B cell (primary cell): ENCODE measurements around the gene EN1. TPM values are rescaled to one million over a fixed set of nuclear protein-coding genes. Genes with fewer than 3 reads are reported as not detected.
A peak's percentile ranks its signal among the peaks of the same experiment; 100 is the strongest.

Experiments
- ATAC-seq: fragments of 200-7000 bp; cut with Tn5 transposase; one replicate; pipeline ENCODE4 v1.10.0; 2021; ENCODE audit warnings: low read depth, mild to moderate bottlenecking, moderate number of reproducible peaks, moderate library complexity
- CTCF ChIA-PET: fragments of 350-600 bp; sonication (Branson Sonifier 250); formaldehyde crosslinking; loops from one replicate; lab custom pipeline; 2021; ENCODE audit warnings: antibody characterized with exemption, inconsistent platforms; lab: Charles Lee
- POLR2A ChIA-PET: fragments of 350-600 bp; sonication (Branson Sonifier 250); formaldehyde crosslinking; loops from one replicate; lab custom pipeline; 2021; ENCODE audit warnings: antibody characterized with exemption; lab: Charles Lee
- DNase-seq: peaks from one replicate; pipeline ENCODE4 v3.0.0; 2013
- H2AFZ ChIP-seq: 2 replicates; pipeline ENCODE4 v1.6.1; 2012; ENCODE audit warnings: mild to moderate bottlenecking, low read depth, low read length; ENCODE audit not compliant: insufficient read depth, poor library complexity, severe bottlenecking
- H3K27ac ChIP-seq, 2 donors: 1 replicate in 1 of 2; 2 replicates in 1 of 2; pipeline ENCODE4 v1.5.1; 2012 to 2013; ENCODE audit warnings: low read length in 2 of 2, mild to moderate bottlenecking in 2 of 2, moderate library complexity in 1 of 2
- H3K27me3 ChIP-seq, 4 experiments: fragments of 200-600 bp in 1 of 4; sonication (generic) in 1 of 4; replicated peaks in 1 of 4; 1 replicate in 2 of 4; 2 replicates in 2 of 4; pipeline versions ENCODE4 v1.6.1 to v1.7.0; 2013 to 2016; ENCODE audit warnings: low read length in 3 of 4, mild to moderate bottlenecking in 2 of 4, mixed read lengths in 1 of 4, moderate library complexity in 1 of 4; ENCODE audit not compliant: insufficient read depth in 4 of 4, control insufficient read depth in 3 of 4; ENCODE audit errors: control extremely low read depth in 1 of 4
- H3K36me3 ChIP-seq, 2 experiments: replicated peaks in 1 of 2; 1 replicate in 1 of 2; 2 replicates in 1 of 2; pipeline versions ENCODE4 v1.6.1 to v1.7.1; 2013; ENCODE audit warnings: low read length in 1 of 2; ENCODE audit not compliant: insufficient read depth in 2 of 2, control insufficient read depth in 1 of 2; ENCODE audit errors: control extremely low read depth in 1 of 2, extremely low read depth in 1 of 2
- H3K4me1 ChIP-seq, 2 donors: fragments of 200-600 bp in 1 of 2; sonication (generic) in 1 of 2; 1 replicate in 1 of 2; 2 replicates in 1 of 2; pipeline versions ENCODE4 v1.5.1 to v1.6.1; 2013 to 2017; ENCODE audit warnings: low read length in 2 of 2; ENCODE audit not compliant: control insufficient read depth in 2 of 2, insufficient read depth in 2 of 2
- H3K4me2 ChIP-seq: replicated peaks from 2 replicates; pipeline ENCODE3; 2012; ENCODE audit warnings: mild to moderate bottlenecking, low read depth, low read length; ENCODE audit not compliant: poor library complexity, severe bottlenecking
- H3K4me3 ChIP-seq, 5 experiments: fragments of 200-600 bp in 1 of 5; sonication (generic) in 1 of 5; 1 replicate in 3 of 5; 2 replicates in 2 of 5; pipeline versions ENCODE4 v1.5.1 to v1.7.0; 2011 to 2016; ENCODE audit warnings: low read length in 4 of 5, mild to moderate bottlenecking in 4 of 5, low read depth in 2 of 5, control low read depth in 1 of 5, moderate library complexity in 1 of 5; ENCODE audit not compliant: insufficient read depth in 1 of 5; ENCODE audit errors: control extremely low read depth in 1 of 5, extremely low read depth in 1 of 5
- H3K79me2 ChIP-seq: fragments of 200-600 bp; sonication (generic); one replicate; pipeline ENCODE4 v1.6.0; 2016; ENCODE audit warnings: low read length; ENCODE audit not compliant: control insufficient read depth, insufficient read depth
- H3K9ac ChIP-seq: fragments of 200-600 bp; sonication (generic); 2 replicates; pipeline ENCODE4 v1.6.1; 2017; ENCODE audit warnings: mild to moderate bottlenecking, low read length, moderate library complexity
- H3K9me3 ChIP-seq, 3 donors: one replicate each; pipeline versions ENCODE4 v1.6.1 to v1.7.1; 2013; ENCODE audit warnings: low read length in 2 of 3; ENCODE audit not compliant: control insufficient read depth in 2 of 3, insufficient read depth in 1 of 3; ENCODE audit errors: control extremely low read depth in 1 of 3
- H4K20me1 ChIP-seq: 2 replicates; pipeline ENCODE4 v1.6.0; 2012; ENCODE audit warnings: mild to moderate bottlenecking, low read length; ENCODE audit not compliant: insufficient read depth, control insufficient read depth, poor library complexity, severe bottlenecking
- H3K27ac Mint-ChIP-seq: one replicate; pipeline ENCODE4 v1.8.0; 2021; ENCODE audit warnings: mixed read lengths
- H3K27me3 Mint-ChIP-seq: one replicate; pipeline ENCODE4 v1.8.0; 2021; ENCODE audit warnings: mixed read lengths
- H3K4me1 Mint-ChIP-seq: one replicate; pipeline ENCODE4 v1.8.0; 2021; ENCODE audit warnings: mixed read lengths
- H3K4me3 Mint-ChIP-seq: one replicate; pipeline ENCODE4 v1.8.0; 2021; ENCODE audit warnings: mixed read lengths
- H3K9me3 Mint-ChIP-seq: one replicate; pipeline ENCODE4 v1.8.0; 2022; ENCODE audit warnings: mixed read lengths; ENCODE audit not compliant: insufficient read depth
- EZH2 ChIP-seq: IDR thresholded peaks from 2 replicates; pipeline ENCODE4 v1.6.1; 2012; ENCODE audit warnings: borderline replicate concordance, low read depth, mild to moderate bottlenecking, moderate library complexity, low read length; ENCODE audit not compliant: insufficient read depth, poor library complexity, severe bottlenecking
- WGBS: methylation state at CpG from one replicate; pipeline ENCODE4 v1.1.5; 2013; ENCODE audit warnings: missing lambda C conversion rate; ENCODE audit not compliant: insufficient coverage; 5-methylcytosine and 5-hydroxymethylcytosine counted together
- intact Hi-C: fragments of 100-400 bp; cut with micrococcal nuclease; formaldehyde crosslinking; loops from one replicate; pipeline ENCODE4 v1.10.0; 2022
- polyA plus RNA-seq: library from polyadenylated mRNA; depleted of rRNA; stranded (reverse); fragments of >200 nt; gene quantifications from 2 replicates; pipeline ENCODE4 v1.2.3, GENCODE V29; 2012
- total RNA-seq, 2 donors: library from RNA; stranded (reverse); fragments of 120-200 nt in 1 of 2; gene quantifications; 1 replicate in 1 of 2; 2 replicates in 1 of 2; pipeline versions ENCODE4 v1.2.3 to v1.2.4, GENCODE V29; 2013 to 2022
- TF ChIP-seq, protein P1 (sequence below): fragments of 200-600 bp; IDR thresholded peaks from one replicate; pipeline ENCODE4 v1.8.0; 2022; ENCODE audit warnings: antibody characterized with exemption, mild to moderate bottlenecking

Gene EN1
- total and polyA plus RNA-seq, 2 donors (not counting 1 experiment from before 2014, with no cell fraction given), result not detected

DNA sequence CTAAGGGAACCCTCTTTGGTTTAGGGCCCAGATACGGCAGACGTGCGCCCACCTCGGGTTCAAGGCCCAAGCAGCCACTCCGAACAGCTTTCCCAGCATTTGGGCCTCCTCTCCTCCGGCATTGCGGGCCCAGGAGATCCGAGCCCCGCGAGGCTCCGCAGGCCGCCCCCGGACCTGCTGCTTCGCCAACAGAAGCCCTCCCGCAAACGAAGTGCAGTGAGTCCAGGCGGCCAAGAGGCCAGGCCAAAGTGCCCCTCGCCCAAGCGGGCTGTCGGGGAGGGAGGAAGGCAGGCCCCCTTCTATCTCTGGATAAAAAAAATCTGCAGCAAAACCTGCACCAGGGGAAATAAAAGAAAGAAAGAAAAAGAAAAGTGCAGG lies 6.0 kb downstream of the EN1 start:
- H3K9ac ChIP-seq, result peak overlapping the region; percentile 62
- 21% methylated on average over 17 of the region's 20 CpGs for WGBS
- H2AFZ ChIP-seq, result peak overlapping the region; percentile 38
- ChIA-PET POLR2A (no interaction called here), CTCF (no interaction called here)
- peak; percentile 5 for TF ChIP-seq EZH2
- TF ChIP-seq, protein P1, sequence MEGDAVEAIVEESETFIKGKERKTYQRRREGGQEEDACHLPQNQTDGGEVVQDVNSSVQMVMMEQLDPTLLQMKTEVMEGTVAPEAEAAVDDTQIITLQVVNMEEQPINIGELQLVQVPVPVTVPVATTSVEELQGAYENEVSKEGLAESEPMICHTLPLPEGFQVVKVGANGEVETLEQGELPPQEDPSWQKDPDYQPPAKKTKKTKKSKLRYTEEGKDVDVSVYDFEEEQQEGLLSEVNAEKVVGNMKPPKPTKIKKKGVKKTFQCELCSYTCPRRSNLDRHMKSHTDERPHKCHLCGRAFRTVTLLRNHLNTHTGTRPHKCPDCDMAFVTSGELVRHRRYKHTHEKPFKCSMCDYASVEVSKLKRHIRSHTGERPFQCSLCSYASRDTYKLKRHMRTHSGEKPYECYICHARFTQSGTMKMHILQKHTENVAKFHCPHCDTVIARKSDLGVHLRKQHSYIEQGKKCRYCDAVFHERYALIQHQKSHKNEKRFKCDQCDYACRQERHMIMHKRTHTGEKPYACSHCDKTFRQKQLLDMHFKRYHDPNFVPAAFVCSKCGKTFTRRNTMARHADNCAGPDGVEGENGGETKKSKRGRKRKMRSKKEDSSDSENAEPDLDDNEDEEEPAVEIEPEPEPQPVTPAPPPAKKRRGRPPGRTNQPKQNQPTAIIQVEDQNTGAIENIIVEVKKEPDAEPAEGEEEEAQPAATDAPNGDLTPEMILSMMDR, result no peak
- DNase-seq (no peak), ATAC-seq (no peak)
- Mint-ChIP-seq H3K4me1 (peaks cover 24% of the 10 kb centered on the region), H3K4me3 (peak overlapping the region; percentile 86), H3K9me3 (no peaks in the 10 kb centered on the region), H3K27me3 (peaks cover 80% of the 10 kb centered on the region), H3K27ac (no peak overlapping the region)
- peaks cover 0 to 36% (median 0%) of the 10 kb centered on the region in 3 donors for H3K9me3 ChIP-seq
- H3K79me2 ChIP-seq, result no peaks in the 10 kb centered on the region
- peaks cover 0 to 91% (median 72%) of the 10 kb centered on the region in 4 experiments for H3K27me3 ChIP-seq
- H3K36me3 ChIP-seq, result no peaks in the 10 kb centered on the region
- peak overlapping the region; percentile 87 for H3K4me2 ChIP-seq
- no peak overlapping the region for H3K27ac ChIP-seq
- no peaks in the 10 kb centered on the region for H4K20me1 ChIP-seq
- peak overlapping the region in 2 of 5 experiments; percentile 36 to 61 for H3K4me3 ChIP-seq
- intact Hi-C loops, result no loop called here
- peaks cover 25 to 38% of the 10 kb centered on the region in 2 donors for H3K4me1 ChIP-seq

DNA sequence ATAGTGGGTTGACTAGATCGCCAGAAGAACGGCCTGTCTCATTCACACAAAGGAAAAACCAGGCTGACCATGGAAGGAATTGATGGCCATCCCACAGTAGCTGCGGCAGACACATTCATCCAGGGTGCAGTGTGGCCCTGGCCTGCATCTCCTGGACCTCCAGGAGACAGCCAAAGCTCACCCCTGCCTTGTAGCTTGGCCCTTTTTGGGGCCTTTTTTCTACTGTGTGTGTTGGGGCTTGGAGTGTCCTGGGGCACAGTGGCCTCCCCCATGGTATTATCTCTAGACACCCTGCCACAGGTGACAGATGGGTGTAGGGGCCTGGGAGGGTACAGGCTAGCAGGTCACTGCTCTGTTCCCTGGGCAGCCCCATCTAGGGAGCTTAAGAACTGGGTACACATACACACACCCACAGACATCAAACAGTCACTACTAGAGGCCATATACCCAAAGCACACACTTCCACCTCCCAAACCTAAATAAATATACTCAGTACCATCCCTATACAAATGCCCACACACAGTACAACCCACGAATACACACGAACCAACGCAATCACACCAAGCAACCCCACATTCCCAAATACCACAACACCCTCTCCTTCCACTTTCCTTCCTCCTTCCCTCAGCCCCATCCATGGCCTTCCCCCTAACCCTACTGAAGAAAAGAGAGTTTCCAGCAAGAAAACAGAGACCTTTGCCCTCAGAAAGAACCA lies 8.6 kb downstream of the EN1 start:
- CTCF ChIA-PET, result no interaction called here

More for the DNA sequence above, 8.6 kb downstream of the EN1 start:
- H3K9ac ChIP-seq, result no peak overlapping the region
- peaks cover 0 to 36% (median 0%) of the 10 kb centered on the region in 3 donors for H3K9me3 ChIP-seq
- ATAC-seq, result no peak
- H3K9me3 Mint-ChIP-seq, result no peaks in the 10 kb centered on the region
- POLR2A ChIA-PET, result no interaction called here
- H3K4me2 ChIP-seq, result no peak overlapping the region
- no peaks in the 10 kb centered on the region for H3K36me3 ChIP-seq
- no peaks in the 10 kb centered on the region for H3K79me2 ChIP-seq
- intact Hi-C loops, result no loop called here
- WGBS, result 39% methylated on average over 6 of the region's 6 CpGs
- no peak overlapping the region for H3K4me3 ChIP-seq
- no peak overlapping the region for H3K27ac ChIP-seq
- peaks cover 0 to 93% (median 64%) of the 10 kb centered on the region in 4 experiments for H3K27me3 ChIP-seq
- no peak overlapping the region for H3K27ac Mint-ChIP-seq
- no peaks in the 10 kb centered on the region for H4K20me1 ChIP-seq
- no peak overlapping the region for H2AFZ ChIP-seq
- TF ChIP-seq, protein P1, result no peak
- no peak for TF ChIP-seq EZH2
- H3K4me1 Mint-ChIP-seq, result peaks cover 30% of the 10 kb centered on the region
- H3K4me3 Mint-ChIP-seq, result no peak overlapping the region
- H3K4me1 ChIP-seq, result peaks cover 33 to 35% of the 10 kb centered on the region in 2 donors
- DNase-seq, result no peak
- H3K27me3 Mint-ChIP-seq, result peaks cover 75% of the 10 kb centered on the region
